IPS DF 4.7 (cell line): ENCODE measurements around the gene IFT88.
A peak's percentile ranks its signal among the peaks of the same experiment; 100 is the strongest.

Experiments used
- DNase-seq: peaks from one replicate; pipeline ENCODE4 v3.0.0-alpha.2; 2013; ENCODE audit warnings: low spot score; ENCODE audit errors: extremely low read depth

IFT88 gene

GRCh38 chr13:20566468-20566897 is 474 bp upstream of the IFT88 start:
- peak; percentile 7 for DNase-seq

- DNase-seq, result no peak
These were observed 1.0 kb downstream of the IFT88 start for GRCh38 chr13:20567881-20568528.

GRCh38 chr13:20570517-20570916 is 3.6 kb downstream of the IFT88 start:
- no peak for DNase-seq

GRCh38 chr13:20571676-20572075 is 4.7 kb downstream of the IFT88 start:
- no peak for DNase-seq

- DNase-seq, result no peak
These were observed 6.2 kb downstream of the IFT88 start for GRCh38 chr13:20573186-20573585.

GRCh38 chr13:20573636-20574035 is 6.7 kb downstream of the IFT88 start:
- DNase-seq, result no peak

DNA sequence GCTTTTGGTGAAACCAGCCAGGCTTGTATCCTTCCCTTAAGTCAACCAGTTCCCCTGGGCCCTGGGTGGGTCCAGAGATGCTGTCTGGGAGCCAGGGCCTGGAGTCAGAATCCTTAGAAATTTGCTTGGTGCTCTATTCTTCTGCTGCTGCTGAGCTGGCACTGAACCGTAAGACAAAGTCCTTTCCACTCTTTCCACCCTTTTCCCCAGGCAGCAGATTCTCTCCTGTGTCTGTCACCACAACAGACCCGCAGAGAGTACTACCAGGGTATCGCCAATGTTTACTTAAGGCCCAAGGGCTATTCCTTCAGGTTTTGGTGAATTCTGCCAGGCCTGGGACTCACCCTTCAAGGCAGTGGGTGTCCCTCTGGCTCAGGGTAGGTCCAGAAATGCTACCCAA is 12.2 kb downstream of the IFT88 start:
- no peak for DNase-seq

DNA sequence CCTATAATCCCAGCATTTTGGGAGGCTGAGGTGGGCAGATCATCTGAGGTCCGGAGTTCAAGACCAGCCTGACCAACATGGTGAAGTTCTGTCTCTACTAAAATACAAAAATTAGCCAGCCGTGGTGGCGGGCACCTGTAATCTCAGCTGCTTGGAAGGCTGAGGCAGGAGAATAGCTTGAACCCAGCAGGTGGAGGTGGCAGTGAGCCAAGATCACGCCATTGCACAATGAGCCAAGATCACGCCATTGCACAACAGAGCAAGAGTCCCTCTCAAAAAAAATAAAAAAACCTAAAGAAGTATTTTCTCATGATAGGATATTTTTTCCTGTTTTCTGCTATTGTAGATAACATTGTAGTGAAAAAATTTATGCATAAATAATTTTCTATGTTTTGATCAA is 13.3 kb downstream of the IFT88 start:
- no peak for DNase-seq

DNA sequence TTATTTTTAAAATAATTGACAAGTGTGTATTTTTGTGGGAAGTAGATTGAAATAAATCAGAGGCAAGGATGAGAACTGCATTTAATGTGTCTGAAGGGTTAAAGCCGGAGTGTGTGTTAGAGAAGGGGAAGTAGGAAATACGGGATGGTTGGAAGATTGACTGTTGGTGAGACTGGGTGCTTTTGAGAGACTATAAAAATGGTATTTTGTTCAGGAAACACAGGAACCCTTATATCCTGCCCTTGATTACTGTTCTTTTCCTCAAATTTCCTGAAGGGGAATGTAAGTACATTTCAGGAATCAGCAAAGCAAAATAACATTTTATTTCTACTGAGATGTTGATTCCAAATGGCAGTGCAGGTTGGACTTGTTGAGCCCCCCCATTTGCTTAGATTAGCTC is 15.1 kb downstream of the IFT88 start:
- no peak for DNase-seq

DNA sequence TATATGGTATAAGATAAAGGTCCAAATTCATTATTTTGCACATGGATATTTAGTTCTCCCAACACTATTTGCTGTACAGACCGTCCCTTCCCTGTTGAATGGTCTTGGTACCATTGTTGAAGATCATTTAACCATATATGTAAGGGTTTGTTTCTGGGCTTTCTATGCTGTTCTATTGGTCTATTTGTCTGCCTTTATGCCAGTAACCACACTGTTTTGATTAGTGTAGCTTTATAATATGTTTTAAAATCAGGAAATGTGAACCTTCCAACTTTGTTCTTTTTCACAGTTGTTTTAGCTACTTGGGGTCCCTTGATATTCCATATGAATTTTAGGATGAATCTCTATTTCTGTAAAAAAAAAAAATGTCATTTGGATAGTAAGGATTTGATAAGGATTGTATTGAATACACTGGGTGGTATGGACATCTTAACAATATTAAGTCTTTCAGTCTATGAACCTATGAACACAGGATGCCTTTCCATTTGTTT is 16.9 kb downstream of the IFT88 start:
- DNase-seq, result no peak

GRCh38 chr13:20585371-20585770 is 18.4 kb downstream of the IFT88 start:
- DNase-seq, result no peak

DNA sequence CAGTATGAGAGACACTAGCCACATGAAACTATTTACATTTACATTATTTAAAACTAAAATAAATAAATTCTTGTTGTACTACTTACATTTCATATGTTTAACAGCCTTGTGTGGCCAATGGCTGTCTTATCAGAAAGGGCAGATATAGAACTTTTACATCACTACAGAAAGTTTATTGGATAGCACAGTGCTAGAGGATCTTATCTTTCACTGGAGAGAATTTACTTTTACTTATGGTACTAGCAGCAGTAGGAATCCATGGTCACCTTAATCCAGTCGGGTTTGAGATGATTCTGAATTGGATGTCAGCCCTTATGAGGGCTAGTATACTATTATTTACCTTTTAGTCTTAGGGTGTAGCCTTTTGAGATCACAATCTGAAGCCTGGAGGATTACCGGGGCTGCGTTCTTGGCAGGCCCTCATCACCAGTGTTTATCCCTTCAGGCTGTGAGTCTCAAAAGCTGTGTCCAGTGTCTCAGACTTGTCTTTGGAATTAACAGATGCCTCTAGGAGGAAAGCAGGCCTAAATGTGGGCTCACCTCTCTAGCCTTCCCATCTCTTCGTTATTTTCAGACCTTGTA is 21.7 kb downstream of the IFT88 start:
- DNase-seq, result no peak

DNA sequence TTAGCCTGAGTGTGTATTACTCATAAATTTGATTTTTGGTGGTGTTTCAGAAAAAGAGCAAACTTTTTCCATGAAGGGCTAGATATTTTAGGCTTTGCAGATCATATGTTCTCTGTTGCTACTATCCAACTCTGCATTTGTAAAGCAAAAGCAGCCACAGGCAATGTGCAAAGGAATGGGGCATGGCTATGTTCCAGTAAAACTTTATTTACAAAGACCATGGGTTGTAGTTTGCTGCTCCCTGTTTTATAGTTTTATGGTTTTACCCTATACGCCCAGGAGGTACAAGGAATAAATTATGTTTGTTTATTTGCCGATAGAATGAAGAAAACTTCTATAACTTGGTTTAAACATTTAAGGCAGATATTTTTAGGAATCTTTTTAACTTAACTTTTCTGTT is 23.6 kb downstream of the IFT88 start:
- DNase-seq, result no peak

- DNase-seq, result no peak
These were observed 25.6 kb downstream of the IFT88 start for GRCh38 chr13:20592606-20593005.

DNA sequence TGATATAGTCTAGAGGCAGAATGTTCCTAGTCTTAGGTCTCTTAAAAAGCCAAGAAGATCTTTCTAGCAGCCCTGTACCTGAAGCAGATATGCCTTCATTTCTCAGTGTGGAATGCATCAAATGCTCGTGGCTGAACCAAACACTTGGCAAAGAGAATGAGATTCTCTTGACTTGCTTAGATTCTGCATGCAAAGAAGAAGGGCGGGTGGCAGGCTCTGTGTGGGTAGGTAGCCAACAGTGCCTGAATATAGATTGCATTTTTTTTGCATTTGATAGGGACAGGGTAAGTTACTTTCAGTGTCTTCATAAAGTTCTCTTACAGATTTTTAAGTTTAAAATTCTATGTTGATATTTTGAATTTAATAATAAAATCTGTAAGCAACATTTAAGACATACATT is 27.3 kb downstream of the IFT88 start:
- no peak for DNase-seq

DNA sequence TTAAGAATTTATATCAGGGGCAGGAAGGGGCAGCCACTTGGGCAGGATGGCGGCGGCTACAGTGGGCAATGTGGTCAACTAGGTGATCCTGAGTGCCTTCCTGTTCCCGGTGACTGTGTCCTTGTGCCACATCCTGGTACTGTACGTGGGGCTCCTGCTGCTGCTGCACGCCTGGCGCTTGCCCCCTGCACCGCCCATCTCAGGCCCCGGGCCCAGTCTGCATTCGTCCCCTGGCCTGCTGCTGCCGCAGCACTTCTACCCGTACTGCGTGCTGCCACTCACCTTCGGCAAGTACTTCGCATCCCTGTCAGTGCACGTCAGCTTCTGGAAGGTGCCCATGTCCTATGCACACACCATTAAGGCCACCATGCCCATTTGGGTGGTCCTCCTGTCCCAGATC is 40.1 kb downstream of the IFT88 start:
- DNase-seq, result no peak

DNA sequence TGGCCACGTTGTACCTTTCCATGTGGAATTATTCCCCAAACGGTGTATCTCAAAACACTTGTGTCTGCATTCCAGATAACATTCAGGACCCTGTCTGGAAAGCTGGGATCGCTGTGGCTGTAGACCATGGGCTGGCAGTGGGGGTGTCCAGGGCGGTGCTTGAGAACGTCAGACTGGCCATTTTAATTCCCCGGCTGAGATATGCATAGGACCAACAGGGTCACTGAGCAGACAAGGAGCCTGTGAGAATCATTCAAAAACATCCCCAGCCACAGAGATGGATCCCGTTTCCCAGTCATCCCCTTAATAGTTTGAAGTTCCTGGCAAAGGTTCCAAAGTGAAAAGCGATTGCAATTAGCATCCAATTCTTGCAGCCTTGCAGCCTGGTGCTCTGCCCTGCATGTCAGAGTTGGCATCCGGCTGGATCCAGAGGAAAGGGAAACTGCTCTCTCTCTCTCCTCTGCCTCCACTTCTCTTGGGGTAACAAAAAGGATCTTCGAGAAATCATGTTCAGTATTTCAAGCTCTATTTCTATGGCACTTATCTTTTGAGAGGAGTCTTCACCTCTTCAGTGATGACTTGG is 41.6 kb downstream of the IFT88 start:
- DNase-seq, result no peak

GRCh38 chr13:20609145-20609544 is 42.2 kb downstream of the IFT88 start:
- DNase-seq, result no peak

- DNase-seq, result no peak
These were observed 43.0 kb downstream of the IFT88 start for GRCh38 chr13:20610006-20610405.

GRCh38 chr13:20616059-20616797 is 49.3 kb downstream of the IFT88 start:
- no peak for DNase-seq

- DNase-seq, result no peak
These were observed 56.0 kb downstream of the IFT88 start for GRCh38 chr13:20623000-20623399.

GRCh38 chr13:20624213-20624612 is 57.3 kb downstream of the IFT88 start:
- DNase-seq, result peak; percentile 25
